GM18951 (cell line): ENCODE data around the gene TMPRSS3.

ENCODE experiments used
- POLR2A ChIP-seq: IDR thresholded peaks from 4 replicates; pipeline ENCODE4 v1.6.1; 2011; ENCODE audit warnings: mild to moderate bottlenecking; ENCODE audit not compliant: insufficient read length, insufficient read depth; ENCODE audit errors: extremely low read depth
- in situ Hi-C: fragments of 300-500 bp; cut with MboI; formaldehyde crosslinking; loops from one replicate; pipeline ENCODE4 v1.12.0; 2022; ENCODE audit warnings: low sequenced_read_pairs, mixed read lengths, inconsistent platforms; ENCODE audit not compliant: unreplicated experiment

Gene TMPRSS3

DNA sequence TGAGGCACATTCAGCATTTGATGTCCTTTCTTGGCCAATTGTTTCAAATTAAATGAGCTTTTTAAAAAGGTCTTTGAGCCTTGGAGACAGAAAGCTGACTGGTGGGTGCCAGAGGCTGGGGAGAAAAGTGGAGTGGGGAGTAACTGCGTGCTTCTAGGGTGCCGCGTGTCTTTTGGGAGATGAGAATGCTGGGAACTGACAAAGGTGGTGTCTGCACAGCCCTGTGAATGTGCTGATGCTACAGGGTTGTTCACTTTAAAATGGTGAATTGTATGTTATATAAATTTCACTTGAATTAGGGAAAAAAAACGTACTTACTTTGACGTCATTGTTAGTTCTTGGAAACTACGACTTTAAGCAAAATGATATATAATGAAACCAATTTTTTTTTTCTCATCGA, 21.4 kb downstream of the TMPRSS3 start:
- no peak for TF ChIP-seq POLR2A
- in situ Hi-C loops = no loop called here

GRCh38 chr21:42373908-42374455, 21.9 kb downstream of the TMPRSS3 start:
- TF ChIP-seq POLR2A = no peak
- in situ Hi-C loops = no loop called here

DNA sequence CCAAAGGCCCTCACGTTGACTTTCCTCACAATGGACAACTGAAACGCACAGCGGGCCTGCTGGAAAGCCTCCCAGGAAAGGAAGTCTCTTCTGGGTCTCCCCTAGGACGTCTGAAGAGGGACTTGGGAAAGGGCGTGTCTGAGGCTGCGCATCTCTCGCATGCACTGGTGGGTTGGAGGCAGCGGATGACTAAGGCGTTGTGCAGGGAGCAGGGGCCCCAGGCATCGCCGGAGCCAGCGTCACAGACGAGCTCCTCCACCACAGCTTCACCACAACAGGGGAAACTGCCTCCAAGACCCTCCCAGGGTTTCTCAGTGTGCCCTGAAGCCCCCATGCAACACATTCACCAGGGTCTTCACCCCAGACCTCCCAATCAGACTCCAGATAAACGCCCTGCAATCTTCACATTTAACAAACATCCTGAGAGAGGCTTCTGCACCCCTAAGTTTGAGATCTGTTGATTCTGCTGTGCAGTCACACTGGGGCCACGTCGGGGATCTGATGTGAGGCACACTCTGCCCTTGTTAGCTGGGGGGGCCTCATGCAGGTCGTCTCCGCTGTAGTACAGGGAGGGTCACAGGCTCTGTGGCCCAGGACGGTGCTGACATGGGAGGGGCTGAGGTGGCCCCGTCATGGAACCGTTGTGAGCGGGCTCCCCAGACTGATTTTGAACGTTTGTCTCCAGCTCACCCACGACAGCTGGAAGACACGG, 22.5 kb downstream of the TMPRSS3 start:
- TF ChIP-seq POLR2A = no peak
- in situ Hi-C loops = no loop called here

- in situ Hi-C loops = no loop called here
- TF ChIP-seq POLR2A = no peak
These were observed 24.8 kb downstream of the TMPRSS3 start for GRCh38 chr21:42370894-42371654.

DNA sequence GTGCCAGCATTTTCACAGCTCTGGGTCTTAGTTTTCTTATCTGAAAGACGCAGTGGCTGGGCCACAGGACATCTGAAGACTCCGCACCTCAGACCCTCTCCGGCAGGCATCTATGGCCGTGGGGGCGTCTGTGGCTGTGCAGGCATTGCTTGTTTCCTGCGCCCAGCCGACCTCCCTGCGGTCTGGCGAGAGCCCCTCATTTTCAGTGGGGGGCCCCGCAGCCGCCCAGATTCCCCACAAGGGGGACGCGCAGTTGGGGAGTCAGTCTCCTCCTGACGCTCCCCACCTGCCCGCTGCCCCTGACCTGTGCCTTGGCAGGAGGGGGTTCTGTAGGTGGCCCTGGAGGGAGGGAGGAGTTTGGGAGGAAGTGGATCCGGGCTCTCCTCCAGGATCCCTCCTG, 26.0 kb downstream of the TMPRSS3 start:
- TF ChIP-seq POLR2A = no peak
- in situ Hi-C loops = no loop called here

GRCh38 chr21:42367367-42368165, 28.3 kb downstream of the TMPRSS3 start:
- no peak for TF ChIP-seq POLR2A
- in situ Hi-C loops = no loop called here

GRCh38 chr21:42366292-42367010, 29.4 kb downstream of the TMPRSS3 start, which contains the start of gene TFF1:
Gene TFF1, minus strand, starts transcription at chr21:42366535. Its CDS starts 40 bp downstream, at chr21:42366495.
- TF ChIP-seq POLR2A = no peak
- in situ Hi-C loops = no loop called here

DNA sequence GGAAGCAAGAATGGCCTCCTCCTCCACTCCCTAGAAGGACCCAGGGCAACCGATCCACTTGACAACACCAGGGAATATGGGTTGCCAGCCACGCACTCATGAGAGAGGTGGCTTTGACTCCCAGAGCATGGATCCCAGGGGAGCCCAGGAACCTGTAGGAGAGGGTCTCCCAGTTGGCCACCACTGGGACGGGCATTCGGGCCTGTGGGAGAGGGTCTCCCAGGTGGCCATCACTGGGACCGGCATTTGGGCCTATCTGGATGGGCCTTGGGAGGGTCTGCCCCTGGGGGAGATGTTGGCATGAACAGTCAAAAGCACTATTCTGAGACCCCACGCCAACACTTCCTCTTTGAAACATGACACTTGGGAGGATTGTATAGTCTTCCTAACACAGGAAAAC, 30.1 kb downstream of the TMPRSS3 start:
- no peak for TF ChIP-seq POLR2A
- in situ Hi-C loops = no loop called here

DNA sequence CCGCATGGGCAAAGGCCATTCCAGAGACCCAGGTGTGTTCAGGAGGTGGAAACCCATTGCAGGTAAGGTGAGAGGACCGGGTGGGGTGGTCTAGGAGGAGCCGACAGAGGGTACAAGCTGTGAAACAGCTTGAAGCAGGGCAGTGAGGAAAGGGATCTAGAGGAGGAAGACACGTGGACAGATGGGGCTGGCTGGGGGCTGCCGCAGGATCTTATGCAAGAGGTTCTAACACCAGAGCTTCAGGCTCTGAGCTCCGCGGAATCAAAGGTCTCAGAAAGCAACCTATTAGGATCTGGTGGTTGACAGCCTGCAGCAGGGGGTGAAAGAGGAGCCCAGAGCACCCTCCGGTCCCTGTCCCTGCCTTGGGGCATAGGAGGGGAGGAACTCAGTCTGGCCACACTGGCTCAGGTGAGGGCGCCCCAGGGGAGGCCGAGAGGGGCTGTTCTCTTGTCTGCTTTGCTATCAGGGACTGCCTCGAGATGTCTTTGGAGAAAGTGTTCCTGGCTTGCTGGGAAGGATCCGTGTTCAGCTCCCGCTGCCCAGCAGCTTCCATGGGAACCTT, 31.5 kb downstream of the TMPRSS3 start:
- TF ChIP-seq POLR2A = no peak
- in situ Hi-C loops = no loop called here

GRCh38 chr21:42363312-42363711, 32.5 kb downstream of the TMPRSS3 start:
- TF ChIP-seq POLR2A = no peak
- in situ Hi-C loops = no loop called here

DNA sequence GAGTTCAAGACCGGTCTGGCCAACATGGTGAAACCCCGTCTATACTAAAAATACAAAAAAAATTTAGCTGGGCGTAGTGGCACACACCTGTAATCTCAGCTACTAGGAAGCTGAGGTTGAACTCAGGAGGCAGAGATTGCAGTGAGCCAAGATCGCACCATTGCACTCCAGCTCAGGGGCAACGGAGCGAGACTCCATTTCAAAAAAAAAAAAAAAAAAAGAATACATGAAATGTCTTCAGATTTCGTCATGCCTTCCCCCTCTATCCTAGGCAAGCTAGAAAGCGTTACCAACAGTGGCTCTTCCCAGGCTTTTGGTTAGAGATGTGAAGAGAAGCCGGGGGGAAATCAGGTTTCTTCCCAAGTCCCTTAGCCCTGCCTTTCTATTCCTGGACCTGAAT, 33.2 kb downstream of the TMPRSS3 start:
- in situ Hi-C loops = no loop called here
- TF ChIP-seq POLR2A = no peak

DNA sequence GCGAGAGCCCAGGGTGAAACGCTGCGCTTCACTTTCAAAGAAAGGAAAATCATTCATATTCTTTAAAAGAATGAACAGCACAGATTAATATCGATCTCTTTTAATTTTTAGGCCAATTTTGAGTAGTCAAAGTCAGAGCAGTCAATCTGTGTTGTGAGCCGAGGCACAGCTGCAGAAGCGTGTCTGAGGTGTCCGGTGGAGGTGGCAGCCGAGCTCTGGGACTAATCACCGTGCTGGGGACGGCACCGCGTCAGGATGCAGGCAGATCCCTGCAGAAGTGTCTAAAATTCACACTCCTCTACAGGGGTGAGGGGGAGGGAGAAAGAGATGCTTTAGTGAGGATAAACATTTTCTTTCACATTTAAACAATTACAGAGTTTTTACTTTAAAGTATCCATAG, 33.7 kb downstream of the TMPRSS3 start:
- in situ Hi-C loops = no loop called here
- no peak for TF ChIP-seq POLR2A

DNA sequence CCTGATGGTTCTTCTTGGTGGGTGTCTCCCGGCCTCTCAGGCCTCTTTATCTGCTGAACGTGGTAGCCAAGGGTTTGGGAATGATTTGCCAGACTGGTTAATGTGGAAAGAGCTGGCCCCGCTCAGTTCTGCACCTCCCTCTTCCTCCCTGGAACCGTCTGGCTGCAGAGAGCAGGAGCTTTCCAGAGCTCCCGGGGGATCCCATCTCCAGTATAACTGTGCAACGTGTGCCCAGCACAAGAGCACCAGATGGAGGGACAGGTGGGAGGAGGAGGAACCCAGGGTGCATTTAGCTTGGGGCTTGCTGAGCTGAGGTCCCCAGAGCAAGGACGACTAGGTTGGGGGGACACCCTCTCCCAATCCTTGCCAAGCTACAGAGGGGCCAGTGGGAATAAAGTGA, 34.6 kb downstream of the TMPRSS3 start:
- in situ Hi-C loops = no loop called here
- no peak for TF ChIP-seq POLR2A

DNA sequence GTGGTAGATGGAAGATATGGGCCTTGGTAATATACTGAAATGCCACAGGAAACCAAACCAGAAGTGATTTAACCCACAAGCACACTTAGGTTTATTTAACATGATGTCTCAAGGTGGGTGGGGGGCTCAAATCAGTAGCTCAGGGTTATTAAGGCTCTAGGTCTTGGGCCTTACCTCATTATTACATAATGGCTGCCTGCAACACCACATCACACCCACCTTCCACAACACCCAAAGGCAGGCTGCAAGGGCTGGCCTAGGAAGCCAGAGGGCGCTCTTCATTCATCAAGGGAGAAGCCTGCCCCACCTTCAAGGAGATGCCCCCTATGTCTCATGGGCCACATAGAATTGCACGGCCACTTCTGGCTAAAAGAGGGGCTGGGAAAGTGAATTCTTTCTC, 35.5 kb downstream of the TMPRSS3 start:
- no peak for TF ChIP-seq POLR2A
- in situ Hi-C loops = no loop called here
